HG02678 (cell line): ENCODE results near the gene ERI2.
"Not testable (repeated sequence)": the region's sequence is repeated elsewhere in the genome, so short reads cannot be mapped to it uniquely, and the experiment has no call there.

ENCODE experiments used
- ATAC-seq: cut with Tn5 transposase; IDR thresholded peaks from one replicate; pipeline ENCODE4 v1.9.1; 2021; ENCODE audit warnings: mild to moderate bottlenecking, moderate library complexity; ENCODE audit not compliant: unreplicated experiment

Gene ERI2

DNA sequence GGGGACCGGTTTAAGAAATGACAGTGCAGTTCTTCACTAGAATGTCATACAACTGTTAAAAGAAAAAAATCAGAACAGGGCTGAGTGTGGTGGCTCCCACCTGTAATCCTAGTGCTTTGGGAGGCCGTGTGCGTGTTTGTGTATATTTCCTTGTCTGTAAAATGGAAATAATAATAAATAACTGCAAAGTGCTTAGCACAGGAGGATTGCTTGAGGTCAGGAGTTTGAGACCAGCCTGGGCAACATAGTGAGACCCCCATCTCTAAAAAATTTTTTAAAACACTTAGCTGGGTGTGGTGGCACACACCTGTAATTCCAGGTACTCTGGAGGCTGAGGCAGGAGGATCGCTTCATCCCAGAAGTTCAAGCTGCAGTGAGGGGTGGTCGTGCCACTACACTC, 40.0 kb downstream of the ERI2 start:
- no peak for ATAC-seq

DNA sequence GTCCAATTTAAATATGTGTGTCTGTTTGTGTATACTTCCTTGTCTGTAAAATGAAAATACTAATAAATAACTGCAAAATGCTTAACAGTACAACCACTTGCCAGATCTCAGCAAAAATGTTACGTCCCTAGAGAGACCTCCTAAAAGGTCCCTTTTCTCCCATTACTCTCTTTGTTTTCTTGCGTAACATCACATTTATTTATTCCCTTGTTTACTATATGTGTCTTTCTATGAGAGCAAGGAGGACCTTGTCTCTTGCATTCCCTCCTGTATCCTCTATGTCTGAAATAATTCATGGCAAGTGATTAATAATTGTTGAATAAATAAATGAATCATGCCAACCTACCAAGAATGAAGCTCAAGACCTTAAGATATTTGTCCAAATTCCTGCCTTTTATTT, 40.5 kb downstream of the ERI2 start:
- ATAC-seq: no peak

DNA sequence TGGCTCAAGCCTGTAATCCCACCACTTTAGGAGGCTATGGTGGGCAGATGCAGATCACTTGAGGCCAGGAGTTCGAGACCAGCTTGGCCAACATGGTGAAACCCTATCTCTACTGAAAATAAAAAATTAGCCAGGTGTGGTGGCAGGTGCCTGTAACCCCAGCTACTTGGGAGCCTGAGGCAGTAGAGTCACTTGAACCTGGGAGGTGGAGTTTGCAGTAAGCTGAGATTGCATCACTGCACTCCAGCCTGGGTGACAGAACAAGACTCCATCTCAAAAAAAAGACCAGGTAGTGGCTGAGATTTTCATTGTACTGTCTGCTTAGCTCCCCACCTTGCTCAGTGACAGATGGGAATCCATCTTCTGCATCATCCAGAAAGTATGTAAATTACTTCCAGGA, 41.8 kb downstream of the ERI2 start:
- not testable (repeated sequence) for ATAC-seq

DNA sequence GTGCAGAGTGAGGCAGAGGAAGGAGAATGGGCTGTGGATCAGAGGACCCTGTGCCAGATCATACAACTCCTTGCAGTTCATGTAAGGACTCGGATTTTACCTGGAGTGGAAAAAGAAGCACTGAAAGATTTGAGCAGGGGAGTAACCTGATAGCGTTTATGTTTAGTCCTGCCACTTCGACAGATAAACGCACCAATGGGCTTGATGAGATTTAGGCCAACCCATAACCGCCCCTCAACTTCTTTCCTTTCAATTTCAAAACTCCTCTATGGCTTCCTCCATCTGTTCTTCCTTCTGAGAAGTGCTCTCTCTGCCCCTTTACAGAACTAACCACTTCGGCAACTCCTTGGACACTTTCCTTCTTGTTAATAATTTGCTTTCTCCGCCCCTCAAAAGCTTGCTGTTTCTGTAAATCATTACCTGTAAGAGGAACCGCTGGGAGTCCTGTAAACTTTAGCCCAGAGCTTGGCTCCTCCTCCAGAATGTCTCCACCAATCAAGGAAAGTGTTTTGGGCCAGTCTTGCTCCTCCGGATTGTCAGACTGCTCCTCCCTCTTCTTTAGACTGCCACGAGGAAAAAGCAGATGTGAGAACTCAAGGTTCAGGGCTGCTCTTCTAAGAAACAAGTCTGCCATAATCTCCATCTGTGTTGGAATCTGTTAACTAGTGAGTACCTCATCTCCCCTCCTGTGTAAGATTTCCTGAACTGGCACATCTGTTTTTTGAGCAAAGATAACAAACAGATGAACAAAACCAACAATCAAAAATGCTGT, 42.6 kb downstream of the ERI2 start, which contains the start of gene ACSM3:
ACSM3 (plus strand) TSS at position 554 of the 772 bp plus-strand sequence. CDS start 6,021 bp downstream, outside the sequence.
- ATAC-seq: peak; percentile 99

DNA sequence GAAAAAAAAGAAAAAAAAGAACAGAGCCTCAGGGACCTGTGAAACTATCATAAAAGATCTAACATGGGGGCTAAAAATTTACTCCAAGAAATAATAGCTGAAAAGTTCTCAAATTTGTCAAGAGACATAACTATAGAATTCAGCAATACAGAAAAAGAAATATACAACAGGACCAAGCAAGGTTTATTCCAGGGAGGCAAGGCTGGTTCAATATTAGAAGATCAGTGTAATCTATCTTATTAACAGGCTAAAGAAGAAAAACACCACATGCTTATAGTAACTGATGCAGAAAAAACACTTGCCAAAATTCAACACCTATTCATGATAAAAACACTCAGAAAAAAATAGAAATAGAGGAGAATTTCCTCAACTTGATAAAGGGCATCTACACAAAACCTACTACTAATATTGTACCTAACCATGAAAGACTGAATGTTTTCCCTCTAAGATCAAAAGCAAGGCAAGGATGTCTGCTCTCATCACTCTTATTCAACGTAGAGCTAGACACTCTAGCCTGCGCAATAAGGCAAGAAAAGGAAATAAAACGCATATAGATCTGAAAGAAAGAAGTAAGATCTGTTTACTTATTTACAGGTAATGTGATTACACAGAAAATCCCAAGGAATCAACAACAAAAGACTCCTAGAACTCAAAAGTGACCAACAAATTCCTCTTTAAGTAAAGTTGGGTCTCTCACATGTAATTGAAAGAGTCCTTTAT, 43.7 kb downstream of the ERI2 start:
- no peak for ATAC-seq

DNA sequence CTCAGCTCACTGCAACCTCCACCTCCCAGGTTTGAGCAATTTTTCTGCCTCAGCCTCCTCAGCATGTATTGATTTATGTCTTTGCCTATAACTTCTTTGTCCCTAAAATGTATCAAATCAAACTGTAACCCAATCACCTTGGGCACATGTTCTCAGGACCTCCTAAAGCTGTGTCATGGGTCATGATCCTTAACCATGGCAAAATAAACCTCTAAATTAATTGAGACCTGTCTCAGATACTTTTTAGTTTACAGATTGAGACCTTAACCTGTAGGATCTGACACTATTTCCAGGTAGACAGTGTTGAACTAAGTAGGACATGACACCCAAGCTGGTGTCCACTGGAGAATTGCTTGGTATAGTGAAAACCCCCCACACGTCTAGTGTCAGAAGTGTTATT, 45.1 kb downstream of the ERI2 start:
- no peak for ATAC-seq

DNA sequence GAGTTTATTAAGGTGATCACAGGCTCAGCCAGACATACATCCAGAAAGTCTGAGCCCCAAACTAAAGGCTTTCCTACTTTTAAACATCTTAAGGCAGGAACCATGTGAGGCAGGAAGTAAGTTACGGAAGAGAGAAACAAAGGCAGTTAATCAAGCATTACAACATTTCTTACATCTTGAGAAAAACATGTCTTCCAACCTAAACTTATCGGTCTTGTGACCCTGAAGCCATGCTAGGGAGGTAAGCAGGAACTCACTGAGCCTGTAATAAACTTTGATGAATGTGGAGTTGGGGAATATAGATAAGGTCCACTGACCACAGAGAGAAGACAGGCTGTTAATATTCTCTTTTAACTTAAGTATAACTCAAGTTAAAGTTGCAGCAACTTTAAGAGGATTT, 45.9 kb downstream of the ERI2 start:
- ATAC-seq: no peak

DNA sequence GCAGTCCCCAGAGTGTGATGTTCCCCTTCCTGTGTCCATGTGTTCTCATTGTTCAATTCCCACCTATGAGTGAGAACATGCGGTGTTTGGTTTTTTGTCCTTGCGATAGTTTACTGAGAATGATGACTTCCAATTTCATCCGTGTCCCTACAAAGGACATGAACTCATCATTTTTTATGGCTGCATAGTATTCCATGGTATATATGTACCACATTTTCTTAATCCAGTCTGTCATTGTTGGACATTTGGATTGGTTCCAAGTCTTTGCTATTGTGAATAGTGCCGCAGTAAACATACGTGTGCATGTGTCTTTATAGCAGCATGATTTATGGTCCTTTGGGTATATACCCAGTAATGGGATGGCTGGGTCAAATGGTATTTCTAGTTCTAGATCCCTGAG, 50.5 kb downstream of the ERI2 start:
- ATAC-seq: not testable (repeated sequence)

DNA sequence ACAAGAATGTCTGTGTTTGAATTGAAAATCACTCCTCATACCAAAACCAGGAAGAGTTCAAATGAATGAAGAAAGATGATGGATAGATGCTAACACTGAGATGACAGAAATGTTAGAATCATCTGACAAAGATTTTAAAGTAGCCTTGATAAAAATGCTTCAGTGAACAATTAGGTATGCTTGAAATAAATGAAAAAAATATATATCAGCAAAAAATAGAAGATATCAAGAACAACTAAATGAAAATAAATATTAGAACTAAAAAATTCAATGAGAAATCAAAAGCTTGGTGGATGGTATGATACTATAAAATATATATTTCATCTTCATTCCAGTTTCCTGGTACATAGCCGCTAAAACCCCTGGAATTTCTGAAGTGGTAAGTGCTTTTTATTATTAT, 51.0 kb downstream of the ERI2 start:
- no peak for ATAC-seq

DNA sequence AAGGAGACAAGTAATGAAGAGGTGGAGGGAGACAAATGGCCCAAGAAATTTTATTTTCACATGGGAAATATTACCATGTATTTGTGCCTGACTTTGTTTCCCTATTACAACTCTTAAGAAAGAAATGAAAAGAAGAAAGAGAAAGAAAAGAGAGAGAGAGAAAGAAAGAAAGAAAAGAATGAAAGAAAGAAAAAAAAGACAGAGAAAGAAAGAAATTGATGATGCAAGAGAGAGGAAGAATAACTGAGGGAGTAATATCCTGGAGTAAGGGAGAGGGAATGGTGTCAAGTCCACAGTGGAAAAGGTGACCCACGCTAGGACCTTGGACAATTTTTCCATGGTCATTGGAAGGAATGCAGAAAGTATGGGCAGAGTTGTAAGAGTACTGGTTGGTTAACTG, 52.5 kb downstream of the ERI2 start:
- ATAC-seq: no peak

DNA sequence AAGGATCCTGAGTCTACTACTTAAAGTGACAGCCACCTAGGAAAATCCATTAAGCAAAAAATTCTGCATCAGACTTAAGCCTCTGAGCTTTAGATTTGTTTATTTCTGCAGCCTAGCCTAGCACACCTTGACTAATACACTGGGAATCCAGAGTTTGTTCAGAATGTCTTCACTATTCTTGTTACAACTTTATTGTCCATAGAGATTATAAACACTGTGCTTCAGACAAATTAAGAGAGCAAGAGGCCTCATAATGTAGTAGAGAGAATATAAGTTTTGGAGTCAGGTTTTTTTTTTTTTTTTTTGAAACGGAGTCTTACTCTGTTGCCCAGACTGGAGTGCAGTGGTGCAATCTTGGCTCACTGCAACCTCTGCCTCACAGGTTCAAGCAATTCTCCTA, 55.7 kb downstream of the ERI2 start:
- no peak for ATAC-seq

DNA sequence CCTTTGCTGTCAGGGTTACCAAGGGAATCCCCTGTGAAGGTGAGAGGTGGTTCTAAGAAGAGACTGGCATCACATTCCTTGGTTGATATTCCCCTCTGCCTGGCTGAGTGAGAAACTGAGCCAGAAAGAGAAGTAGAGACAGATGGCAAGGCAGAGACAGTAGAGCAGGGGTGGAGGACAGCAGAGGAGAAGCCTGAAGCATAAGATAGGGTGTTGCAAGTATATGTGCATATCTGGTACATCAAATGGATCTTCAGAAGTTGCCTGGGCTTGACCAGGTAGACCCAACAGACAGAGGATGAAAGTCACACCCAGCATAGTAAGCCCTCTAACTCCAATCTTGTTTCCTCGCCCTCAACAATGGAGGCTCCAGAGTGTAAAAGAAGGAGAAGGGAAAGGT, 56.8 kb downstream of the ERI2 start:
- ATAC-seq: no peak

DNA sequence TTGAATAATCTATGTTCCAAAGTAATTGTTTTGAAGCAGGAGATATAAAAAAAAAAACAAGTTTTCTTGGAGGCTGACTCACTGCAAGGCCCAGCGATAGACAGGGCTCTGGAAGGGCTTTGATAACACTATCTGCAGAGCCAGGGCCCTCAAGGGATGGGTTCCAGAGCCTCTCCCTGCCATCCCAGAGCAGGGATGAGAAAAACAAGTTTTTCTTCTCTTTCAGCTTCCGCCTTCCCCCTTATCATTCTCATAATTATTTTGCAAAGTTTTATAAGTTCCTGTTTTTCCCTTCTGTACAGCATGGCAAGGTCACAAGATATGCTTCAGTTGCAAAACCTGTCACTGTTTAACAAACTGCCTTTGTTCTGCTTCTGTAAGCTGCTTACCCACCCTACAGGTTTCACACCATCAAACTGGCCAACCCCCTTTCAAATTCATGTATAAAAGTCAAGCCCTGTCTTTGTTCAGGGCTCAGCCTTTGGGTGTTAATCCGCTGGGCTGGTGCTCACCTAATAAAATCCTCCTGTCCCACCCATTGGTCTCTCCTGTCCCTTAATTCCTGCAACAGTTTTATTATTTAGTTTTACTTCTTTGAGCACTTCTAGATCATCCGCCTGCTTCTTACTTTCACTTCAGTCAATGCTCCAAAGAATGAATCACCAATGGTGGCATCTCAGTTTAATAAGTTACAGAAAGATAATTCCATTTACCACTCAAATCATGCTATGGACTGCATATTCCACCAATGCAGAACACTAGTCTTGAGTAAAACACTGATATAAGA, 59.0 kb downstream of the ERI2 start:
- no peak for ATAC-seq

DNA sequence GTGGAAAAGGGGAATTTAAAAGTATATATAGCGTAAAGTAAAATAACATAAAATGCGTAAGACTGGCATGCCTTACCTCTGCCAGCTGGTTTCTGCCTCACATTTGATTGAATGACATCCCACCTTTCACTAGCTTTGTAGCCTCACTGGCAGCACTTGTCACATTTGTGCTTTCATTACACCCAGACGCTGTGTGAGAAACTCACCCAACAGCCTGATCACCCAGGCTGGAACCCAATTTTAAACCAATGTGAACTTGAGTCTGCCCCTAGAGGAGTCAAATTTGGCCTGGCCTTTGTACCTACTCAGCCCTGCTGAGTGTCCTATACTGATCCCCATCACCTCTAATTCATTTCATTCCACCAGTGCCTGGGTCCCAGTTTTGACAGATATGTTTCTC, 59.8 kb downstream of the ERI2 start:
- no peak for ATAC-seq
